ENCODE results near the gene TENM4.

The TENM4 gene

DNA sequence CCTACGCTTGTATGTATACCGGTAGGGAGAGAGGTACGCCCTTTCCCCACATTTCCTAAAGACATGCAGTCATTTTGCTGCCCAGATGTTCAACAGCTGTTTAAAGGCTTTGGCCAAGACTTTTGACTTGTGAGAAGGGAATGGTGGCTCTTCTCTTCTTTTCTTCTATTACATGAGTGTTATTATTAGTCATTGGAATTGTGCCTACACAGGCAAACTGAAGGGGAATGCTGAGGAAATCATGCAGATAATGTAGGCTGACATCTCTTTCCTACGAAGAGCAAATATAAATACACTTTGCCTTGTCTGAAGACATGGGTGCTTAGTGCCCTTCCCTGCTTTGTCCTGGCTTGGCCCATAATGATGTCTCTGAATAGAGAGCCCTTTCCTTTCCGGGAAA is 671.9 kb downstream of the TENM4 start:
- Histone ChIP-seq H3K4me1 (ENCODE audit: control insufficient read depth, insufficient read depth, low read length) (no peaks in the 10 kb centered on the region), H3K4me3 (ENCODE audit: low read depth, low read length) (no peak overlapping the region), H3K27ac (ENCODE audit: extremely low read depth, low read depth, low read length) (no peak overlapping the region), H3K36me3 (ENCODE audit: control insufficient read depth in 2 of 2, insufficient read depth in 1 of 2, low read length in 2 of 2) (no peaks in the 10 kb centered on the region), H3K9me3 (ENCODE audit: control insufficient read depth, insufficient read depth, low read depth, low read length) (no peaks in the 10 kb centered on the region)
- TF ChIP-seq, protein P1, sequence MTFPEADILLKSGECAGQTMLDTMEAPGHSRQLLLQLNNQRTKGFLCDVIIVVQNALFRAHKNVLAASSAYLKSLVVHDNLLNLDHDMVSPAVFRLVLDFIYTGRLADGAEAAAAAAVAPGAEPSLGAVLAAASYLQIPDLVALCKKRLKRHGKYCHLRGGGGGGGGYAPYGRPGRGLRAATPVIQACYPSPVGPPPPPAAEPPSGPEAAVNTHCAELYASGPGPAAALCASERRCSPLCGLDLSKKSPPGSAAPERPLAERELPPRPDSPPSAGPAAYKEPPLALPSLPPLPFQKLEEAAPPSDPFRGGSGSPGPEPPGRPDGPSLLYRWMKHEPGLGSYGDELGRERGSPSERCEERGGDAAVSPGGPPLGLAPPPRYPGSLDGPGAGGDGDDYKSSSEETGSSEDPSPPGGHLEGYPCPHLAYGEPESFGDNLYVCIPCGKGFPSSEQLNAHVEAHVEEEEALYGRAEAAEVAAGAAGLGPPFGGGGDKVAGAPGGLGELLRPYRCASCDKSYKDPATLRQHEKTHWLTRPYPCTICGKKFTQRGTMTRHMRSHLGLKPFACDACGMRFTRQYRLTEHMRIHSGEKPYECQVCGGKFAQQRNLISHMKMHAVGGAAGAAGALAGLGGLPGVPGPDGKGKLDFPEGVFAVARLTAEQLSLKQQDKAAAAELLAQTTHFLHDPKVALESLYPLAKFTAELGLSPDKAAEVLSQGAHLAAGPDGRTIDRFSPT (tag by site-specific recombination; IDR thresholded peaks at IDR 0.05), result no peak
- TF ChIP-seq ZNF558 (tag by site-specific recombination; IDR thresholded peaks at IDR 0.05) (no peak), ZNF341 (tag by site-specific recombination; IDR thresholded peaks at IDR 0.05; ENCODE audit: low read depth) (no peak), ZFHX2 (tag by site-specific recombination; conservative IDR thresholded peaks at IDR 0.05) (no peak), ZNF335 (tag by site-specific recombination; conservative IDR thresholded peaks at IDR 0.05) (no peak), KLF8 (tag by site-specific recombination; IDR thresholded peaks at IDR 0.05) (no peak), ZNF426 (tag by site-specific recombination; IDR thresholded peaks at IDR 0.05) (no peak), ZNF146 (tag by site-specific recombination; IDR thresholded peaks at IDR 0.05) (no peak), ZNF544 (tag by site-specific recombination; IDR thresholded peaks at IDR 0.05) (no peak), ZNF510 (tag by site-specific recombination; IDR thresholded peaks at IDR 0.05; ENCODE audit: insufficient replicate concordance) (no peak), ZNF274 (IDR thresholded peaks at IDR 0.05; ENCODE audit: low read length) (no peak), ZNF274 (tag by site-specific recombination; IDR thresholded peaks at IDR 0.05; ENCODE audit: borderline replicate concordance) (no peak), YY1 (tag by site-specific recombination; IDR thresholded peaks at IDR 0.05) (no peak), ZFP69B (tag by site-specific recombination; IDR thresholded peaks at IDR 0.05) (no peak)
- TF ChIP-seq, protein P2, sequence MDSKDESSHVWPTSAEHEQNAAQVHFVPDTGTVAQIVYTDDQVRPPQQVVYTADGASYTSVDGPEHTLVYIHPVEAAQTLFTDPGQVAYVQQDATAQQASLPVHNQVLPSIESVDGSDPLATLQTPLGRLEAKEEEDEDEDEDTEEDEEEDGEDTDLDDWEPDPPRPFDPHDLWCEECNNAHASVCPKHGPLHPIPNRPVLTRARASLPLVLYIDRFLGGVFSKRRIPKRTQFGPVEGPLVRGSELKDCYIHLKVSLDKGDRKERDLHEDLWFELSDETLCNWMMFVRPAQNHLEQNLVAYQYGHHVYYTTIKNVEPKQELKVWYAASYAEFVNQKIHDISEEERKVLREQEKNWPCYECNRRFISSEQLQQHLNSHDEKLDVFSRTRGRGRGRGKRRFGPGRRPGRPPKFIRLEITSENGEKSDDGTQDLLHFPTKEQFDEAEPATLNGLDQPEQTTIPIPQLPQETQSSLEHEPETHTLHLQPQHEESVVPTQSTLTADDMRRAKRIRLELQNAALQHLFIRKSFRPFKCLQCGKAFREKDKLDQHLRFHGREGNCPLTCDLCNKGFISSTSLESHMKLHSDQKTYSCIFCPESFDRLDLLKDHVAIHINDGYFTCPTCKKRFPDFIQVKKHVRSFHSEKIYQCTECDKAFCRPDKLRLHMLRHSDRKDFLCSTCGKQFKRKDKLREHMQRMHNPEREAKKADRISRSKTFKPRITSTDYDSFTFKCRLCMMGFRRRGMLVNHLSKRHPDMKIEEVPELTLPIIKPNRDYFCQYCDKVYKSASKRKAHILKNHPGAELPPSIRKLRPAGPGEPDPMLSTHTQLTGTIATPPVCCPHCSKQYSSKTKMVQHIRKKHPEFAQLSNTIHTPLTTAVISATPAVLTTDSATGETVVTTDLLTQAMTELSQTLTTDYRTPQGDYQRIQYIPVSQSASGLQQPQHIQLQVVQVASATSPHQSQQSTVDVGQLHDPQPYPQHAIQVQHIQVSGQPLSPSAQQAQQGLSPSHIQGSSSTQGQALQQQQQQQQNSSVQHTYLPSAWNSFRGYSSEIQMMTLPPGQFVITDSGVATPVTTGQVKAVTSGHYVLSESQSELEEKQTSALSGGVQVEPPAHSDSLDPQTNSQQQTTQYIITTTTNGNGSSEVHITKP (tag by site-specific recombination; IDR thresholded peaks at IDR 0.05), result no peak
- TF ChIP-seq, protein P3, sequence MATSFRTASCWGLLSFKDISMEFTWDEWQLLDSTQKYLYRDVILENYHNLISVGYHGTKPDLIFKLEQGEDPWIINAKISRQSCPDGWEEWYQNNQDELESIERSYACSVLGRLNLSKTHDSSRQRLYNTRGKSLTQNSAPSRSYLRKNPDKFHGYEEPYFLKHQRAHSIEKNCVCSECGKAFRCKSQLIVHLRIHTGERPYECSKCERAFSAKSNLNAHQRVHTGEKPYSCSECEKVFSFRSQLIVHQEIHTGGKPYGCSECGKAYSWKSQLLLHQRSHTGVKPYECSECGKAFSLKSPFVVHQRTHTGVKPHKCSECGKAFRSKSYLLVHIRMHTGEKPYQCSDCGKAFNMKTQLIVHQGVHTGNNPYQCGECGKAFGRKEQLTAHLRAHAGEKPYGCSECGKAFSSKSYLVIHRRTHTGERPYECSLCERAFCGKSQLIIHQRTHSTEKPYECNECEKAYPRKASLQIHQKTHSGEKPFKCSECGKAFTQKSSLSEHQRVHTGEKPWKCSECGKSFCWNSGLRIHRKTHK (tag by site-specific recombination; IDR thresholded peaks at IDR 0.05), result no peak
- TF ChIP-seq, protein P4, sequence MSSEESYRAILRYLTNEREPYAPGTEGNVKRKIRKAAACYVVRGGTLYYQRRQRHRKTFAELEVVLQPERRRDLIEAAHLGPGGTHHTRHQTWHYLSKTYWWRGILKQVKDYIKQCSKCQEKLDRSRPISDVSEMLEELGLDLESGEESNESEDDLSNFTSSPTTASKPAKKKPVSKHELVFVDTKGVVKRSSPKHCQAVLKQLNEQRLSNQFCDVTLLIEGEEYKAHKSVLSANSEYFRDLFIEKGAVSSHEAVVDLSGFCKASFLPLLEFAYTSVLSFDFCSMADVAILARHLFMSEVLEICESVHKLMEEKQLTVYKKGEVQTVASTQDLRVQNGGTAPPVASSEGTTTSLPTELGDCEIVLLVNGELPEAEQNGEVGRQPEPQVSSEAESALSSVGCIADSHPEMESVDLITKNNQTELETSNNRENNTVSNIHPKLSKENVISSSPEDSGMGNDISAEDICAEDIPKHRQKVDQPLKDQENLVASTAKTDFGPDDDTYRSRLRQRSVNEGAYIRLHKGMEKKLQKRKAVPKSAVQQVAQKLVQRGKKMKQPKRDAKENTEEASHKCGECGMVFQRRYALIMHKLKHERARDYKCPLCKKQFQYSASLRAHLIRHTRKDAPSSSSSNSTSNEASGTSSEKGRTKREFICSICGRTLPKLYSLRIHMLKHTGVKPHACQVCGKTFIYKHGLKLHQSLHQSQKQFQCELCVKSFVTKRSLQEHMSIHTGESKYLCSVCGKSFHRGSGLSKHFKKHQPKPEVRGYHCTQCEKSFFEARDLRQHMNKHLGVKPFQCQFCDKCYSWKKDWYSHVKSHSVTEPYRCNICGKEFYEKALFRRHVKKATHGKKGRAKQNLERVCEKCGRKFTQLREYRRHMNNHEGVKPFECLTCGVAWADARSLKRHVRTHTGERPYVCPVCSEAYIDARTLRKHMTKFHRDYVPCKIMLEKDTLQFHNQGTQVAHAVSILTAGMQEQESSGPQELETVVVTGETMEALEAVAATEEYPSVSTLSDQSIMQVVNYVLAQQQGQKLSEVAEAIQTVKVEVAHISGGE (tag by site-specific recombination; conservative IDR thresholded peaks at IDR 0.05; ENCODE audit: low read depth), result no peak
- POLR2A ChIA-PET, result no interaction called here
- CTCF ChIA-PET, result no interaction called here
